Brain microvascular endothelial cell (primary cell): ENCODE measurements around the gene PRELID1.

Experiments used
- DNase-seq: peaks from one replicate; pipeline ENCODE4 v3.0.0-alpha.2; 2020
- H3K27ac ChIP-seq: fragments of 250-450 bp; sonication (Bioruptor Pico); 2 replicates; pipeline ENCODE4 v1.5.1; 2020; ENCODE audit warnings: mild to moderate bottlenecking, moderate library complexity
- H3K27me3 ChIP-seq: fragments of 250-450 bp; sonication (Bioruptor Pico); replicated peaks from 2 replicates; pipeline ENCODE4 v1.5.1; 2020; ENCODE audit warnings: mild to moderate bottlenecking
- H3K36me3 ChIP-seq: fragments of 250-450 bp; sonication (Bioruptor Pico); replicated peaks from 2 replicates; pipeline ENCODE4 v1.5.1; 2020; ENCODE audit warnings: mild to moderate bottlenecking
- H3K4me3 ChIP-seq: 2 replicates; pipeline ENCODE4 v1.5.1; 2011; ENCODE audit warnings: low read depth, mild to moderate bottlenecking, control low read depth, low read length, moderate library complexity
- in situ Hi-C: cut with HindIII; loops from 2 replicates; pipeline ENCODE4 v1.10.0; 2017; ENCODE audit warnings: low sequenced_read_pairs, low pct_ligation_motif_present
- TF ChIP-seq, protein P1 (sequence below): IDR thresholded peaks from 2 replicates; pipeline ENCODE4 v1.5.1; 2011; ENCODE audit warnings: low read depth, mild to moderate bottlenecking, moderate library complexity, low read length, control low read depth, inconsistent platforms; ENCODE audit errors: missing control alignments

The PRELID1 gene

DNA sequence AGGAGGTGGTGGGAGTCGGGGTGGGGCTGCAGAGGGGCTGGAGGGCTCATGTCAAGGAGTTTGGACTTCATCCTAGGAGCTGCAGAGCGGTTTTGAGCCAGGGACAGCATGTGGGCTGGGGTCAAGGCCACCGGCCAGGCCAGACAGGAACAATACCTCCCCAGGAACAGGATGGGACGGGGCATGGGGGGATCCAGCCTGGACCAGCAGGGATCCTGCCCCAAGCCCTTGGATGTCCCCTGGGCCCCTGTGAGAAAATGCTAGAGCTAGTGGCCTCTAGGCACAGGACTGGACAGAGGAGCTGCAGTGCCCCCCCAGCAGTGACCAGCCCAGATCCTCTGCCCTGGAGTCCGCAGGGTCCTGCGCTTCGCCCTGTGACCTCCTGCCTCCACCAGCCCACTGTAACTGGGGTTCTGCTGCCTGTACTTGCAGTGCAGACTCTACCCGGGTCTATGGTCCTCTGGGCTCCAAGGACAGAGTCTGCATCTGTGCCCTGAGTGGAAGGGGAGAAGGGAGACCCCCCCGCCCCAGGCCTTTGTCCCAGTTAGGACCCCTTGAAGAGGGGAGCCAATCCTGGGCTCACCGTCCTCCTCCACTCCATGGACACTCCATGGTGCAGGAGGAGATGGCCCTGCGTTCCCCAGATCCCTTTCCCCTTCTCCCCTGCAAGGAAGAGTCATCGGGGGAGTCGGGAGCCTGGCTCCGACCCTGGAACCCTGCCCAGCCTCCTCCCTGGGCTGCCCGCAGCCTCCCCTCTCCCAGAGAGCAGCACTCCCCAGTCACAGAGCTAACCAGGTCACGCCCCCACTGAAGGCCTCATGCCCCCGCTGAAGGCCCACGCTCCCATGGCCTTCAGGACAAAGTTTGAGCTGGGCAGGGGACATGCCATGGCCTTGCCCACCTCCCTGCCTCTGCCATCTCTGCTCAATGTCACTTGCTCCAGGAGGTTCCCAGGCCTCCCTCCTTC is 11.1 kb downstream of the PRELID1 start:
- no peak overlapping the region for H3K4me3 ChIP-seq
- no peaks in the 10 kb centered on the region for H3K27me3 ChIP-seq
- in situ Hi-C loops, result loop anchor here (25.0 kb wide), 1 partner anchor 123 kb away; the partner anchor contains the start of genes GRK6 and PRR7
- TF ChIP-seq, protein P1, sequence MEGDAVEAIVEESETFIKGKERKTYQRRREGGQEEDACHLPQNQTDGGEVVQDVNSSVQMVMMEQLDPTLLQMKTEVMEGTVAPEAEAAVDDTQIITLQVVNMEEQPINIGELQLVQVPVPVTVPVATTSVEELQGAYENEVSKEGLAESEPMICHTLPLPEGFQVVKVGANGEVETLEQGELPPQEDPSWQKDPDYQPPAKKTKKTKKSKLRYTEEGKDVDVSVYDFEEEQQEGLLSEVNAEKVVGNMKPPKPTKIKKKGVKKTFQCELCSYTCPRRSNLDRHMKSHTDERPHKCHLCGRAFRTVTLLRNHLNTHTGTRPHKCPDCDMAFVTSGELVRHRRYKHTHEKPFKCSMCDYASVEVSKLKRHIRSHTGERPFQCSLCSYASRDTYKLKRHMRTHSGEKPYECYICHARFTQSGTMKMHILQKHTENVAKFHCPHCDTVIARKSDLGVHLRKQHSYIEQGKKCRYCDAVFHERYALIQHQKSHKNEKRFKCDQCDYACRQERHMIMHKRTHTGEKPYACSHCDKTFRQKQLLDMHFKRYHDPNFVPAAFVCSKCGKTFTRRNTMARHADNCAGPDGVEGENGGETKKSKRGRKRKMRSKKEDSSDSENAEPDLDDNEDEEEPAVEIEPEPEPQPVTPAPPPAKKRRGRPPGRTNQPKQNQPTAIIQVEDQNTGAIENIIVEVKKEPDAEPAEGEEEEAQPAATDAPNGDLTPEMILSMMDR, result no peak
- H3K27ac ChIP-seq, result no peak overlapping the region
- H3K36me3 ChIP-seq, result no peaks in the 10 kb centered on the region
- no peak for DNase-seq

DNA sequence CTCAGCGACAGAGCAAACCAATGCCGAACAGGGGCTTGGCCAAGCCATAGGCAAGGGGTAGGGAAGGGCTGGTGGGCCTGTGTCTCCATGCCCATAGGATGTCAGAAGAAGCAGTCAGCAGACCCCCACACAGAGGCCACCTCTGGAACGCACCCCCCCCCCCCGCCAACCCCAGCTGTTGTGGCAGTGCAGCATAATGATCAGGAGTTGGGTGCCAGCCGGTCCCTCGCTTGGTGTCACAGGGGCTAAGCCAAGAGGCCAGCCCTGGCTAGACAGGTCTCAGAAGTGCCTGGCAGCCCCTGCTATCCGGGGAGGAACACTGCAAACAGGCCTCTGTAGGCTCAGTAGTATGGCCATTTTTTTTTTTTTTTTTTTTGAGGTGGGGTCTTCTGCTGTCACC is 11.8 kb downstream of the PRELID1 start:
- Histone ChIP-seq H3K27me3 (no peaks in the 10 kb centered on the region), H3K27ac (no peak overlapping the region), H3K36me3 (no peaks in the 10 kb centered on the region), H3K4me3 (no peak overlapping the region)
- DNase-seq, result no peak
- in situ Hi-C loops, result loop anchor here (25.0 kb wide), 1 partner anchor 122 kb away; the partner anchor contains the start of genes GRK6 and PRR7
- TF ChIP-seq, protein P1, result no peak

DNA sequence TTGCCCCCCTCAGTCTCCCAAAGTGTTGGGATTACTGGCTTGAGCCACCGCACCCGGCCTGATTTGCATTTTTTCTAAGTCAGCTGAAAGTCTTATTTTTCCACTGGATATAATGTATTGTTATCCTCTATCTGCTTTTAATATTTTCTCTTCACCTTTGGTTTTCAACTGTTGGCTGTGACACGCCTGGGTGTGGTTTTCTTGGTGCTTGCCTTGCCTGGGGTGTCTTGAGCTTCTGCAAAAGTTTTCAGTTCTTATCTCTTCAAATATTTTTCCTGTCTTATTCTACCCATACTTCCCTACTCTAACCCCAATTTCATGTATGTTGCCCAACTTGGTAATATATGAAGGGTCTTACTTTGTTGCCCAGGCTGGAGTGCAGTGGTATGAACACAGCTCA is 12.4 kb downstream of the PRELID1 start:
- TF ChIP-seq, protein P1, result no peak
- in situ Hi-C loops, result loop anchor here (25.0 kb wide), 1 partner anchor 121 kb away; the partner anchor contains the start of genes GRK6 and PRR7
- H3K27ac ChIP-seq, result no peak overlapping the region
- H3K36me3 ChIP-seq, result no peaks in the 10 kb centered on the region
- no peaks in the 10 kb centered on the region for H3K27me3 ChIP-seq
- no peak for DNase-seq
- H3K4me3 ChIP-seq, result no peak overlapping the region

DNA sequence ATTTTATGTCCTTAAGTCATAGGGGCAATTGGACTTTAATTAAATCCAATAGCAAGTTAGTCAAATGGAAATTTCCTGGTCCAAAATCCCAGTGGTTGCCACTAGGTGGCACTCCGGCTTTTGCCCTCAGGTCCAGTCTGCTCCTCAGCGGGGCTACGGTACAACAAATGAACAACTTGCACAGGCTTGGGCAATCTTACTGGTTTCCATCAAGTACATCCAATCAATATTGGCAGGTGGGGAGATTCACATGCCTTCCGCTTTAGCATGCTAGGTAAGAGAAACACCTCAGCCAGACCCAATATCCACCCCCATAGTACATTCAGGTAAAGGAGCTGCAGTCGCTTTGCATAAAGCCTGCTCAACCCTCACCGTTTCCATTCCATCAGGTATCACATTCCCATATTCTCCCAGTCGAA is 14.4 kb downstream of the PRELID1 start:
- no peaks in the 10 kb centered on the region for H3K36me3 ChIP-seq
- H3K27me3 ChIP-seq, result no peaks in the 10 kb centered on the region
- H3K27ac ChIP-seq, result no peak overlapping the region
- DNase-seq, result peak; percentile 77
- TF ChIP-seq, protein P1, result peak; percentile 92
- in situ Hi-C loops, result loop anchor here (25.0 kb wide), 1 partner anchor 119 kb away; the partner anchor contains the start of genes GRK6 and PRR7
- no peak overlapping the region for H3K4me3 ChIP-seq

DNA sequence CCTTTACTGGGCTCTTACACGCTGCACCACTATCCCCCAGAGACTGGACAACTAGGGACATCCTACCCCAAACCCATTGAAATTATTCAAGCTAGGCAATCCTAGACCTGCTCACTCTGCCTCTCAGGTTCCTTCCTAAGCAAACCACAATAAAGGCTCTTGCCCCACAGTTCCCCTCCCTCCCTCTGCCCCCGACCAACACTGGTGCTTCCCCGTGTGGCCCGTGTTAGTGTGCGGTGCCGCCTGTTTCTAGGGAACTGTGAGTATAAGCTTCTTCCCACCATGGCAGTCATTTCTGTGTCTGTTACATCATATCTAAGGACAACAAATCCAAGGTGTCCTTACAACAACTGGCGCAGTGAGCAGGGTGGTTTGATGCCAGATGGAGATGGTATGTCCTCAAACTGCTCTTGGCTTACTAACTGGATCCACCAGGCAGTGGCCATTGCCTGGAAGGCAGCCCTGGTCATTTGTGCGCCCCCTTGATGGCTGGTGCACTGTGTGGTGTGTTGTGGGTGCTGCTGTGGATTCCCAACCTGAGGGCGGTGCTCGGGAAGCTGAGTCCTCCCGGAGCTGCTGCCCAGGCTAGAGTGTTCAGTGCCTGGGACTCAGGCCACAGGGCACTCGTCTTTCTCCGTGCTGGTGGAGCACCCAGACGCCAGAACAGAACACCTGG is 16.5 kb downstream of the PRELID1 start:
- TF ChIP-seq, protein P1, result no peak
- no peak overlapping the region for H3K27ac ChIP-seq
- no peaks in the 10 kb centered on the region for H3K36me3 ChIP-seq
- in situ Hi-C loops, result loop anchor here (25.0 kb wide), 1 partner anchor 117 kb away; the partner anchor contains the start of genes GRK6 and PRR7
- DNase-seq, result no peak
- H3K4me3 ChIP-seq, result no peak overlapping the region
- no peaks in the 10 kb centered on the region for H3K27me3 ChIP-seq
